ENCODE results near the gene MYL9.
A peak's percentile ranks its signal among the peaks of the same experiment; 100 is the strongest.

DNA sequence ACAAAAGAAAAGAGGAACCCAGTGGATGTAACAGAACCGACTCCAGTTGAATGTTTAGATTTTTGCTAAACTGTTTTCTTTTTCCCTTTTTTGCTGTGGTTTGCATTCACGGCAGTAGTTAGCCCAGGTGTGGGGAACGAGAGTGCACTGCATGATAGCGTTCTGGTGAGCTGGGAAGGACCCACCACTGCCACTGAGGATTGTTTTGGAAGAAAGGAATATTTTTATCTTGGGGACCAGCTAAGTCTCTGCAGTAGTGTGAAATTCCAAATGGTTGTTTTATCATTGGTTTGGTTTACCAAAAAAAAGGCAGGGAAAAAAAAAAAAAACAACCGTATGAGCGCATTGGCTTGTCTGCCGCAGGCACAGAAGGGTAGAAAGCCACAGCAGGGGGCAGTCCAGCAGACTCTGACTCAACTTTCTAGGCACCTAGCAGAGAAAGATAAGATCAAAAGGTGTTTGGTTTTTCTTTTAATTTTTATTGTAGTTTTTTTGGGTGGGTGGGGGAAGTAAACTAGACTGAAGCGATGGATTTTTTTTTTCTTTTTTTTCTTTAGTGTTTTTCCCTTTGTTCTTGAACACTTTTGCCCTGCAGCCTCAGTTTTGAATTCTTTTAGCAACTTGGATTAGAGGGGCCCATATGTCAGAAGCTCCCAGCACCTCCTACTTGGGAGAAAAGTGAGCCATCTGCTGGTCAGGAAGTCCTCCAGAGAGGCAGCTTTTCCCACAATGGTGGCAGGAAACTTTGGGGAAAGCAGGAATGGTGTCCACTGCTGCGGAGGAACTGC lies 50.7 kb downstream of the MYL9 start:
- TF ChIP-seq CTCF (conservative IDR thresholded peaks at IDR 0.05) = peak; percentile 43; the same call in 1 of the 2 replicates
- no peak for TF ChIP-seq EZH2 (IDR thresholded peaks at IDR 0.05; ENCODE audit: low read depth)
